Chondrocyte (in vitro differentiated cells): ENCODE measurements around the gene WNT1. TPM values are rescaled to one million over a fixed set of nuclear protein-coding genes. Genes with fewer than 3 reads are reported as not detected.

Experiments used
- DNase-seq: peaks from one replicate; pipeline ENCODE4 v3.0.0; 2021; ENCODE audit warnings: mixed read lengths, low spot score
- H3K27ac Mint-ChIP-seq: one replicate; pipeline ENCODE4 v1.8.0; 2021; ENCODE audit warnings: mild to moderate bottlenecking, moderate library complexity, mixed read lengths; ENCODE audit not compliant: unreplicated experiment
- H3K27me3 Mint-ChIP-seq: 2 replicates; pipeline ENCODE4 v1.8.0; 2021; ENCODE audit warnings: low read depth, mixed read lengths
- H3K36me3 Mint-ChIP-seq: 2 replicates; pipeline ENCODE4 v1.8.0; 2021; ENCODE audit warnings: low read depth, mixed read lengths
- H3K4me1 Mint-ChIP-seq: 2 replicates; pipeline ENCODE4 v1.8.0; 2021; ENCODE audit warnings: low read depth, mild to moderate bottlenecking, mixed read lengths
- H3K4me3 Mint-ChIP-seq: one replicate; pipeline ENCODE4 v1.8.0; 2021; ENCODE audit warnings: mild to moderate bottlenecking, moderate library complexity, mixed read lengths; ENCODE audit not compliant: unreplicated experiment
- H3K9me3 Mint-ChIP-seq: 2 replicates; pipeline ENCODE4 v1.8.0; 2021; ENCODE audit warnings: low read depth, mixed read lengths
- total RNA-seq: library from RNA; stranded (reverse); gene quantifications from 3 replicates; pipeline ENCODE4 v1.2.1, GENCODE V29; 2021
- TF ChIP-seq, protein P1 (sequence below): fragments of 200-600 bp; sonication (generic); IDR thresholded peaks from 2 replicates; pipeline ENCODE4 v1.5.0; 2021; ENCODE audit warnings: antibody characterized with exemption, mild to moderate bottlenecking, moderate library complexity

WNT1 gene
- total RNA-seq, 1 donor from 2014 or later, result not detected

DNA sequence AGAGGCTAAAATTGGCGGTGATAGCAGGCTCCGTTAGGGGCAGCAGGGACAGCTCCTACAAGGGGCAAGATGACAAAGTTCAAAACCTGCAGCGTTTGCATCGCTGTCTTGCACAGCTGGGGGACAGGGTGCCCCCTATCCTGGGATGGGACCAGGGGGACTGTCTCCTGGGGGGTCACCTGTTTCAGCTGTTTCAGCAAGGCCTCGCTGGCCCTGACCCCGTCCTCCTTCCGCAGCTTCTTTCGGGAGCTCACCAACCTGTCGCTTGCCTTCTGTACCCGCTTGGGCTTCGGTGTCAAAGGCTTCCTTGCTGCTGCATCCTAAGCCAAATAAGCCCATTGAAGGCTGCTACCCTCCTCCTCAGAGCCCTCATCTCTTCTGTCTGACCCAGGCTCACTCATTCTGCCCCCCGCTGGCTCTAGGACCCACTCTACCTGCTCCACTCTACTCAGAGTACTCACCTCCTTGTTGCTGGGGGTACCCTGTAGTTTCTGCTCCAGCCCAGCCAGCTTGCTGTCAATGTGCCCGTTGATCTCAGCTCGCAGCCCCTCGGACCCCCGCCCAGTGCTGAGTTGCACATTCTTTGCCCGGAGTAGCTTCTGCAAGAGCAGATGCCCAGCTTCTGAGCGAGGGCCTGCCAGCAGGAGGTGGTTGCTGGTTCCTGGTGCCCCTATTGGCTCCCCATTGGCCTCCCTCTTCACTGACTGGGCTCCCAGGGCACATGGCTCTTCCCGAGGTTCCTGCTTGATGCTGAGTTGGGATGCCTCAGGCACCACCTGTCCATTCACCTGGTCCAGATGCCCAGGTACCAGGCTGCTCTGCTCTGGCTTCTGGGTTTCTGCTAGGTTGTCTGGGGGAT lies 52.8 kb downstream of the WNT1 start:
- Mint-ChIP-seq H3K4me3 (no peak overlapping the region), H3K9me3 (no peaks in the 10 kb centered on the region), H3K27ac (no peak overlapping the region), H3K27me3 (no peaks in the 10 kb centered on the region), H3K36me3 (peaks cover 29% of the 10 kb centered on the region), H3K4me1 (no peaks in the 10 kb centered on the region)
- peak; percentile 85 for DNase-seq
- TF ChIP-seq, protein P1, sequence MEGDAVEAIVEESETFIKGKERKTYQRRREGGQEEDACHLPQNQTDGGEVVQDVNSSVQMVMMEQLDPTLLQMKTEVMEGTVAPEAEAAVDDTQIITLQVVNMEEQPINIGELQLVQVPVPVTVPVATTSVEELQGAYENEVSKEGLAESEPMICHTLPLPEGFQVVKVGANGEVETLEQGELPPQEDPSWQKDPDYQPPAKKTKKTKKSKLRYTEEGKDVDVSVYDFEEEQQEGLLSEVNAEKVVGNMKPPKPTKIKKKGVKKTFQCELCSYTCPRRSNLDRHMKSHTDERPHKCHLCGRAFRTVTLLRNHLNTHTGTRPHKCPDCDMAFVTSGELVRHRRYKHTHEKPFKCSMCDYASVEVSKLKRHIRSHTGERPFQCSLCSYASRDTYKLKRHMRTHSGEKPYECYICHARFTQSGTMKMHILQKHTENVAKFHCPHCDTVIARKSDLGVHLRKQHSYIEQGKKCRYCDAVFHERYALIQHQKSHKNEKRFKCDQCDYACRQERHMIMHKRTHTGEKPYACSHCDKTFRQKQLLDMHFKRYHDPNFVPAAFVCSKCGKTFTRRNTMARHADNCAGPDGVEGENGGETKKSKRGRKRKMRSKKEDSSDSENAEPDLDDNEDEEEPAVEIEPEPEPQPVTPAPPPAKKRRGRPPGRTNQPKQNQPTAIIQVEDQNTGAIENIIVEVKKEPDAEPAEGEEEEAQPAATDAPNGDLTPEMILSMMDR, result no peak

DNA sequence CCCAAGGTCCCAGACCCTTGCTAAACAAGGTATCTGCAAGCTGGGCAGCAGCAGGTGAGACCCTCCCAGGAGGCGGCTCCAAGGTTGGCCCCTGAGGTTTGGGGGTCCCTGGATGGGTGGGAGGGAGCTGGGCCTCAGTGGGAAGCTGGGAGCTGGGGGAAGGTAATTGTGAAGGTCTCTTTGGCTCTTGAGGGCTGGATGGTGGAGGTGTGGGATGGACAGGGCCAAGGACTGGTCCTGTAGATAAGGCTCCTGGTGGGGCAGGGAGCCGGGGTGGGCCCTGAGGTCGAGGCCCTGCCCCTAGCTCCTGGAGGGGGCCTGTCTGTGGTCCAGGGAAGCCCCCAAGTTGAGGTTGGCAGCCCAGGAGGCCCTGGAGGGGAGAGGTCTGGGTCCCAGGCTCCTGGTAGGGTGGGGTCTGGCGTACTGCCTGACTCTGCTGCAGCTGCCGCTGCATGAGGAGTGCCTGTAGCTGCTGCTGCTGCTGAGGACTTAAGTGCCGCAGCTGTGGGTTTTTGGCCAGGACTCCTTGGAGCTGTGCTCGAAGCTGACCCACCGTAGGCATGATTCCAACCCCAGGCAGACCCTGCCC lies 53.5 kb downstream of the WNT1 start:
- Mint-ChIP-seq H3K9me3 (no peaks in the 10 kb centered on the region), H3K27me3 (no peaks in the 10 kb centered on the region), H3K4me1 (no peaks in the 10 kb centered on the region), H3K4me3 (no peak overlapping the region), H3K27ac (no peak overlapping the region), H3K36me3 (peaks cover 30% of the 10 kb centered on the region)
- TF ChIP-seq, protein P1, result no peak
- DNase-seq, result peak; percentile 81

Other genes with a start within 250 kb of the WNT1 start
- gene ADCY6, start 189.2 kb upstream of the WNT1 start, total RNA-seq, result 54.9 to 57.6 TPM (median 57.2 TPM) in 3 replicates
- 57.5 to 72.6 TPM (median 69.5 TPM) in 3 replicates for gene CACNB3, start 159.8 kb upstream of the WNT1 start, total RNA-seq
- 59.1 to 71.1 TPM (median 61.9 TPM) in 3 replicates for gene DDX23, start 126.2 kb upstream of the WNT1 start, total RNA-seq
- gene RND1, start 112.5 kb upstream of the WNT1 start, total RNA-seq, result 0.99 to 1.5 TPM (median 1.1 TPM) in 3 replicates
- 23.5 to 30.7 TPM (median 24.0 TPM) in 3 replicates for gene FKBP11, start 52.8 kb upstream of the WNT1 start, total RNA-seq
- 116 to 128 TPM (median 126 TPM) in 3 replicates for gene ARF3, start 20.8 kb upstream of the WNT1 start, total RNA-seq
- gene WNT10B, start 6.6 kb upstream of the WNT1 start, total RNA-seq, result 0.25 to 0.39 TPM in 2 of 3 replicates, not detected in the other
- 0.10 to 0.74 TPM (median 0.72 TPM) in 3 replicates for gene DDN, start 21.1 kb downstream of the WNT1 start, total RNA-seq
- gene PRKAG1, start 40.5 kb downstream of the WNT1 start, total RNA-seq, result 61.5 to 77.1 TPM (median 61.7 TPM) in 3 replicates
- 65.4 to 73.8 TPM (median 70.7 TPM) in 3 replicates for gene KMT2D, start 82.5 kb downstream of the WNT1 start, total RNA-seq
- gene RHEBL1, start 91.7 kb downstream of the WNT1 start, total RNA-seq, result 0.64 to 0.95 TPM in 2 of 3 replicates, not detected in the other
- gene DHH, start 116.5 kb downstream of the WNT1 start, total RNA-seq, result 0.07 TPM in 1 of 3 replicates, not detected in the others
- gene LMBR1L, start 132.5 kb downstream of the WNT1 start, total RNA-seq, result 37.0 to 47.3 TPM (median 46.9 TPM) in 3 replicates
- gene TUBA1B, start 153.1 kb downstream of the WNT1 start, total RNA-seq, result 544 to 857 TPM (median 551 TPM) in 3 replicates
- gene TUBA1A, start 210.8 kb downstream of the WNT1 start, total RNA-seq, result 431 to 551 TPM (median 437 TPM) in 3 replicates